Measurements from ENCODE around the gene SLC6A1.

GRCh38 chr3:11001658-11002021 lies 9.1 kb downstream of the SLC6A1 start:
- TF ChIP-seq CTCF (IDR thresholded peaks at IDR 0.05; ENCODE audit: low read length): no peak
- TF ChIP-seq EZH2phosphoT487 (IDR thresholded peaks at IDR 0.05; ENCODE audit: low read length): no peak
